Measurements from ENCODE around the gene CHCHD4. TPM values are rescaled to one million over a fixed set of nuclear protein-coding genes. Genes with fewer than 3 reads are reported as not detected.

CHCHD4 gene
- total RNA-seq, 1 donor from 2014 or later, result 11.1 TPM

DNA sequence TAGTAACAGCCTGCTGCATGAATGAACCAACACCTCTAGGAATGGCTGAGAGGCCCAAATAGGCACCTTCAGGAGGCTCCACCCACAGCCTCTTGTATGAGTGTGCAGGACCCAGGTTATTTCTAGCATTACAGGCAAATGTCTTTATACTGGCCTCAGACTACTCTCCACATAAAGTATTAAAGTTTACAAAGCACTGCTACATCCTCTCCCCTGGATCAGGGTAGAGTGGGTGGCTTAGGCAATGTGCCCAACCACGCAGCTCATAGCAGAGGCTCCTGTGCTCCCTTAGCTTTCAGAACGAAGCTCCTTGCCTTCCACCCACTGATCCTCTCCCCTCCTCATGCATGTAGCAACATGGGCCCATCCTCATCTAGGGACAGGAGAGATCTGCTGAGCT is 16.5 kb upstream of the CHCHD4 start:
- Mint-ChIP-seq H3K27ac (ENCODE audit: unreplicated experiment) (no peak overlapping the region), H3K36me3 (ENCODE audit: low read depth, unreplicated experiment) (peaks cover 55% of the 10 kb centered on the region), H3K4me1 (ENCODE audit: unreplicated experiment) (peaks cover 10% of the 10 kb centered on the region), H3K9me3 (ENCODE audit: unreplicated experiment) (no peaks in the 10 kb centered on the region), H3K27me3 (ENCODE audit: unreplicated experiment) (peaks cover 7% of the 10 kb centered on the region), H3K4me3 (ENCODE audit: unreplicated experiment) (no peak overlapping the region)
- no peak for DNase-seq (ENCODE audit: low spot score)
- TF ChIP-seq, protein P1, sequence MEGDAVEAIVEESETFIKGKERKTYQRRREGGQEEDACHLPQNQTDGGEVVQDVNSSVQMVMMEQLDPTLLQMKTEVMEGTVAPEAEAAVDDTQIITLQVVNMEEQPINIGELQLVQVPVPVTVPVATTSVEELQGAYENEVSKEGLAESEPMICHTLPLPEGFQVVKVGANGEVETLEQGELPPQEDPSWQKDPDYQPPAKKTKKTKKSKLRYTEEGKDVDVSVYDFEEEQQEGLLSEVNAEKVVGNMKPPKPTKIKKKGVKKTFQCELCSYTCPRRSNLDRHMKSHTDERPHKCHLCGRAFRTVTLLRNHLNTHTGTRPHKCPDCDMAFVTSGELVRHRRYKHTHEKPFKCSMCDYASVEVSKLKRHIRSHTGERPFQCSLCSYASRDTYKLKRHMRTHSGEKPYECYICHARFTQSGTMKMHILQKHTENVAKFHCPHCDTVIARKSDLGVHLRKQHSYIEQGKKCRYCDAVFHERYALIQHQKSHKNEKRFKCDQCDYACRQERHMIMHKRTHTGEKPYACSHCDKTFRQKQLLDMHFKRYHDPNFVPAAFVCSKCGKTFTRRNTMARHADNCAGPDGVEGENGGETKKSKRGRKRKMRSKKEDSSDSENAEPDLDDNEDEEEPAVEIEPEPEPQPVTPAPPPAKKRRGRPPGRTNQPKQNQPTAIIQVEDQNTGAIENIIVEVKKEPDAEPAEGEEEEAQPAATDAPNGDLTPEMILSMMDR (IDR thresholded peaks at IDR 0.05; ENCODE audit: unreplicated experiment), result no peak

DNA sequence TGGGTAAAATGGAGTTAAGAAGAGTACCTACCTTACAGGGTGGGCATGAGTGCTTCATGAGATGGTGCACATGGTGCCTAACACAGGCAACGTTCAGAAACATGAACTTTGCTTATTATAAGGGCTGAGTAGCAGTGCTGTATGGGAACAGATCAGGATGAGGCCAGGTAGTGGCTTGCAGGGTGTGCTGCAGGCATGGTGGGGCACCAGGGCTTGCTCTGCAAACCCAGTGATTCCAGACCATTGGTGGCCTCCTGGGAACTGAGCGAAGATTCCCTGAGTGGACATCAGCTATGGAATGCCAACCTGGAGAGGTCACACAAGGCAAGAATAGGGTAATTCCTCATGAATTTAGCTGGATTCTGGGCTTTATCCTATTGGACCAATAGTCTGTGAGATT is 16.0 kb upstream of the CHCHD4 start:
- H3K27ac Mint-ChIP-seq (ENCODE audit: unreplicated experiment), result no peak overlapping the region
- H3K36me3 Mint-ChIP-seq (ENCODE audit: low read depth, unreplicated experiment), result peaks cover 57% of the 10 kb centered on the region
- H3K4me1 Mint-ChIP-seq (ENCODE audit: unreplicated experiment), result peaks cover 10% of the 10 kb centered on the region
- DNase-seq (ENCODE audit: low spot score), result no peak
- TF ChIP-seq, protein P1 (IDR thresholded peaks at IDR 0.05; ENCODE audit: unreplicated experiment), result no peak
- no peak overlapping the region for H3K4me3 Mint-ChIP-seq (ENCODE audit: unreplicated experiment)
- H3K9me3 Mint-ChIP-seq (ENCODE audit: unreplicated experiment), result no peaks in the 10 kb centered on the region
- peaks cover 6% of the 10 kb centered on the region for H3K27me3 Mint-ChIP-seq (ENCODE audit: unreplicated experiment)

DNA sequence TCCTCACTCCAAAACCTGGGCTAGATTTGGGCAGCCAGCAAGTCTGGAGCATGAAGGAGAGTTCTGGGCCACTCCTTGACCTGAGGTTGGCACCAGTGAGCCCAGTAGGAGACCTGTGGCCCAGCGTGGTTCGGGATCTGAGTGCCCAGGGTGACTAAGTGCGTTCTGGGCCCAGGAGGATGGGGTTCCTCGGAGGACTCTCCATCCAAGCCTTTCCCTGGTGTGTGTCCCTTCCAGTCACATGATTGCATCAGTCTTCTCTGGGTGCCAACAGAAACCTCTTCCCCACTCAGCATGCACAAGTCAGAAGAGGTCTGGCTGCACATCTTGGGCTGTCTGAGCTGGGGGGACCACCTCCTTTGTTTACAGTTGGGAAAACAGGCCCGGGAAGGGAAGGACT is 15.1 kb upstream of the CHCHD4 start:
- no peak for DNase-seq (ENCODE audit: low spot score)
- Mint-ChIP-seq H3K27me3 (ENCODE audit: unreplicated experiment) (peaks cover 6% of the 10 kb centered on the region), H3K27ac (ENCODE audit: unreplicated experiment) (peak overlapping the region; percentile 77), H3K4me1 (ENCODE audit: unreplicated experiment) (peaks cover 6% of the 10 kb centered on the region), H3K9me3 (ENCODE audit: unreplicated experiment) (no peaks in the 10 kb centered on the region), H3K36me3 (ENCODE audit: low read depth, unreplicated experiment) (peaks cover 51% of the 10 kb centered on the region), H3K4me3 (ENCODE audit: unreplicated experiment) (peak overlapping the region; percentile 62)
- TF ChIP-seq, protein P1 (IDR thresholded peaks at IDR 0.05; ENCODE audit: unreplicated experiment), result no peak

DNA sequence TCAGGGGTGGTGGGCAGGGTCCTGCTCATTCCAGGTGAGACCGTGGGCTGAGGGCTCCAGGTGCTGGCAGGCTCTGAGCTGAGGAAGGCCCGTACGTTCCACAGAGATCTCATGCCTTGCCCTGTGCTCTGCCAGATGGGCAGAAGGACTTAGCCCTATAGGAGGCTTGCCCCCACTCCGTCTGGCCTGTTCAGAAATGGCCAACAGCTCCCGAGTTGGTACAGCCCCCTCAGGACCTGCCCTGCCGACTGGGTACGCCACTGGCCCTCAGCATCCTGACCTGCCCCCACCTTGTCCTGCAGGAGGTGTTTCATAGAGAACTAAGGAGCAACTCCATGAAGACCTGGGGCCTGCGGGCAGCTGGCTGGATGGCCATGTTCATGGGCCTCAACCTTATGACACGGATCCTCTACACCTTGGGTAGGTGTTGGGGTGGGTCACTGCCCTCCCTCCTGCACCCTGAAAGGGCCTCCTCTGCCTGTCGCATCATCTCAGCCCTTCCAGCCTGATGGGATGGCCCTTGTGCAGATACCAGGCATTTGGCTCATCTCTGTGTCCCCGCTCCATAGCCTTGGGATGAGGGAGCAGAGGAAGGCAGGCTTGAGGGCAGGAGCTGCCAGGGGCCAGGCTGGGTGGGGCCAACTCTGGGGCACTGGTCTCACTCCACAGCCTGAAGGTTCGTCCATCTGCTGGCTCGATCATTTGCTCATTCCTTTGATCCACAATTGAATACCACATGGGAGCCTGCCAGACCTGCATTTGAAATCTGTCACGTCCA is 14.4 kb upstream of the CHCHD4 start:
- Mint-ChIP-seq H3K4me1 (ENCODE audit: unreplicated experiment) (peaks cover under 1% of the 10 kb centered on the region), H3K27ac (ENCODE audit: unreplicated experiment) (peak overlapping the region; percentile 77), H3K4me3 (ENCODE audit: unreplicated experiment) (peak overlapping the region; percentile 62), H3K36me3 (ENCODE audit: low read depth, unreplicated experiment) (peaks cover 50% of the 10 kb centered on the region), H3K9me3 (ENCODE audit: unreplicated experiment) (no peaks in the 10 kb centered on the region), H3K27me3 (ENCODE audit: unreplicated experiment) (peaks cover 6% of the 10 kb centered on the region)
- DNase-seq (ENCODE audit: low spot score), result no peak
- TF ChIP-seq, protein P1 (IDR thresholded peaks at IDR 0.05; ENCODE audit: unreplicated experiment), result no peak

DNA sequence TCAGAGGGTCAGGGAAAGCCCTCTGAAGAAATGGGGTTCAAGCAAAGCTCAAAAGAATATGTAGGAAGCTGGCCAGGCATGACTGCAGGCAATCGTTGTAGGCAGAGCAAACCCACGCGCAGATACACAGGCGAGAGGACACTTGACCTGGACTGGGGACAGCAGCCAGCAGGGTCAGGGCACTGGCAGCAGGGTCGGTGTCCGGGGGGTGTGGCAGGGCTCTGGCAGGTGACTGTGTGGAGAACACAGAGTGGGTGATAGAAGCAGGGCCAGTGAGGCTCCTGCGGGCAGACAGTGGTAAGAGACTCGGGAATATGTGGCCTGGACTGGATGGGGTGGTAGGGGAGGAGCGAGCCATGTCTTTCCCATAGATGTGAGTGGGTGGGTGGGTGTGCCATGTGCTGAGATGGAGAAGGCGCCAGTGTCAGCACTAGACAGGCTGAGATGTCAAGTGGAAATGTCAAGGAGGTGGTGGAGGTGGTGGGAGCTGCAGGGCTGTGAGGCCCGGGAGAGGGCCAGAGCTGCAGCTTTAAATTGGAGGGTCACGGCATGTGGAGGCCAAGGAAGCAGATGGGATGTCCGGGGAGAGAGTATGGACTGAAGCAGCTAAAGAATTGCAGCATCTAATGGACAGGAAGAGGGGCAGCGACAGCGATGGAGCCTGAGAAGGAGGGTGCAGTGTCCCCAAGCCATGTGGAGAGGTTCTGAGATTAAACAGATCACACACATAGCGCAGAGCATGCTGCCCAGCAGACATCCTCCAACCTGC is 13.6 kb upstream of the CHCHD4 start:
- Mint-ChIP-seq H3K4me3 (ENCODE audit: unreplicated experiment) (peak overlapping the region; percentile 47), H3K27ac (ENCODE audit: unreplicated experiment) (peak overlapping the region; percentile 48), H3K36me3 (ENCODE audit: low read depth, unreplicated experiment) (peaks cover 57% of the 10 kb centered on the region), H3K4me1 (ENCODE audit: unreplicated experiment) (no peaks in the 10 kb centered on the region), H3K27me3 (ENCODE audit: unreplicated experiment) (peaks cover 6% of the 10 kb centered on the region), H3K9me3 (ENCODE audit: unreplicated experiment) (no peaks in the 10 kb centered on the region)
- TF ChIP-seq, protein P1 (IDR thresholded peaks at IDR 0.05; ENCODE audit: unreplicated experiment), result no peak
- no peak for DNase-seq (ENCODE audit: low spot score)

All from endothelial cell (in vitro differentiated cells).